Type B pancreatic cell (in vitro differentiated cells): ENCODE results near the gene KLF12. TPM values are rescaled to one million over a fixed set of nuclear protein-coding genes. Genes with fewer than 3 reads are reported as not detected.

Source experiments
- DNase-seq: peaks from one replicate; pipeline ENCODE4 v3.0.0; 2021; ENCODE audit warnings: mixed read lengths; ENCODE audit not compliant: unreplicated experiment; ENCODE audit errors: extremely low spot score
- H3K27ac Mint-ChIP-seq: 2 replicates; pipeline ENCODE4 v1.8.0; 2021; ENCODE audit warnings: mild to moderate bottlenecking, mixed read lengths
- H3K27me3 Mint-ChIP-seq: 2 replicates; pipeline ENCODE4 v1.8.0; 2021; ENCODE audit warnings: mixed read lengths
- H3K36me3 Mint-ChIP-seq: 2 replicates; pipeline ENCODE4 v1.8.0; 2021; ENCODE audit warnings: mixed read lengths
- H3K4me1 Mint-ChIP-seq: one replicate; pipeline ENCODE4 v1.8.0; 2021; ENCODE audit warnings: mixed read lengths; ENCODE audit not compliant: unreplicated experiment
- H3K4me3 Mint-ChIP-seq: 2 replicates; pipeline ENCODE4 v1.8.0; 2021; ENCODE audit warnings: mild to moderate bottlenecking, mixed read lengths
- H3K9me3 Mint-ChIP-seq: 2 replicates; pipeline ENCODE4 v1.8.0; 2021; ENCODE audit warnings: mixed read lengths
- long read RNA-seq: library from polyadenylated mRNA; unstranded; transcript quantifications from one replicate; pipeline ENCODE4 v2.0.0, GENCODE V29; 2020
- total RNA-seq: library from RNA; stranded (reverse); gene quantifications from 2 replicates; pipeline ENCODE4 v1.2.1, GENCODE V29; 2021; ENCODE audit warnings: low replicate concordance
- TF ChIP-seq, protein P1 (sequence below): fragments of 200-600 bp; sonication (generic); conservative IDR thresholded peaks from 2 replicates; pipeline ENCODE4 v1.5.0; 2021; ENCODE audit warnings: antibody characterized with exemption, mild to moderate bottlenecking

Gene KLF12
- 25.4 and 30.2 TPM in 2 replicates for total RNA-seq
- long read RNA-seq, partial matches to known transcripts, result 3 of 17 reads
- long read RNA-seq, other reads (novel, unspliced or antisense), result 14 of 17 reads

DNA sequence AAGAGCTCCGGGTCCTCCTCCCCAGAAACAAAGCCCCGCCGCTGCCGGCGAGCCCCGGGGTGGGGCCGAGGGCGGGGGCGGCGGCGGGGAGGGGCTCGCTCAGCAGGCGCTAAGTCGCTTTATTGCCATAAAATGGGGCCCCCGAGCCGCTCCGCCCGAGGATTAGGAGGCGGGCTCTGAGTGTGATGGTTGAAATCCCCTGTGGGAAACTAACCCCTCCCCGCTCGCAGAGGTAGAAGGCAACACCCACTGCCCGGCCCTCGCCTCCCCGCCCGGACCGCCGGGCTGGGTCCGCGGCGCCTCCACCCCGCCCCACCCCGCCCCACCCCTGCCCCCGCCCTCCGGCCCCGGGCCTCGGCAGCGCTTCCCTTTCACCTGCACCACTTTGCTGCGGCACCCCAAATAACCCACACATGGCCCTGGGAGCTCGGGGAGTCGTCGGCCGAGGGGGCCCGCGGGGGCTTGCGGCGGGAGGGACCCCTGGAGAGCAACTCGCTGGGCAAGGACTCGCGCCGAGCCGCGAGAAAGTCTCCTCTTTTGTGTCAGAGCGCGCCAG lies at the start of gene KLF12:
KLF12 (minus strand) TSS at position 184 of the 556 bp plus-strand sequence.
- Mint-ChIP-seq H3K27ac (peak within 1 kb of the TSS; percentile 98), H3K4me1 (peaks cover 24% of the 10 kb centered on the region), H3K36me3 (no peaks in the 10 kb centered on the region), H3K4me3 (peak within 1 kb of the TSS; percentile 100), H3K9me3 (no peaks in the 10 kb centered on the region), H3K27me3 (peaks cover 3% of the 10 kb centered on the region)
- DNase-seq, result peak; percentile 92
- TF ChIP-seq, protein P1, sequence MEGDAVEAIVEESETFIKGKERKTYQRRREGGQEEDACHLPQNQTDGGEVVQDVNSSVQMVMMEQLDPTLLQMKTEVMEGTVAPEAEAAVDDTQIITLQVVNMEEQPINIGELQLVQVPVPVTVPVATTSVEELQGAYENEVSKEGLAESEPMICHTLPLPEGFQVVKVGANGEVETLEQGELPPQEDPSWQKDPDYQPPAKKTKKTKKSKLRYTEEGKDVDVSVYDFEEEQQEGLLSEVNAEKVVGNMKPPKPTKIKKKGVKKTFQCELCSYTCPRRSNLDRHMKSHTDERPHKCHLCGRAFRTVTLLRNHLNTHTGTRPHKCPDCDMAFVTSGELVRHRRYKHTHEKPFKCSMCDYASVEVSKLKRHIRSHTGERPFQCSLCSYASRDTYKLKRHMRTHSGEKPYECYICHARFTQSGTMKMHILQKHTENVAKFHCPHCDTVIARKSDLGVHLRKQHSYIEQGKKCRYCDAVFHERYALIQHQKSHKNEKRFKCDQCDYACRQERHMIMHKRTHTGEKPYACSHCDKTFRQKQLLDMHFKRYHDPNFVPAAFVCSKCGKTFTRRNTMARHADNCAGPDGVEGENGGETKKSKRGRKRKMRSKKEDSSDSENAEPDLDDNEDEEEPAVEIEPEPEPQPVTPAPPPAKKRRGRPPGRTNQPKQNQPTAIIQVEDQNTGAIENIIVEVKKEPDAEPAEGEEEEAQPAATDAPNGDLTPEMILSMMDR, result no peak

DNA sequence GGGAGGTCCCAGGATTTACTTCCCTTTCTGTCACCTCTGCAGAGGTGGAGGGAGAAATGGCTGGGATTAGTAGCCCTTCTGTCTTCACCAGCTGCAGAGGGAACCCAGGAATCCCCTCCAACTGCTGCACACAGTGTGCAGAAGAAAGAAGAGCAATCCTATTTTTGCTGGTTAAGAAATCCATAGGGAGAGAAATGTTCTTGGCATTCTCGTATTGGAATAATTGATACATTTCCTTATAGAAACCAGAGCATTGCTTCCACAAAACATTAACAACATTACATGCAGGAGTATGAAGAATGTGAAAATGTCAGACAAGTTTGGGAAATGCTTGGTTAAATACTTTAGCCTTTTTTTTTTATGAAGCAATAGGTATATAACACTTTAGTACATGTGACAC lies 48.3 kb upstream of the KLF12 start:
- peaks cover 3% of the 10 kb centered on the region for H3K4me1 Mint-ChIP-seq
- no peak overlapping the region for H3K4me3 Mint-ChIP-seq
- no peak overlapping the region for H3K27ac Mint-ChIP-seq
- DNase-seq, result no peak
- TF ChIP-seq, protein P1, result no peak
- no peaks in the 10 kb centered on the region for H3K27me3 Mint-ChIP-seq
- no peaks in the 10 kb centered on the region for H3K9me3 Mint-ChIP-seq
- H3K36me3 Mint-ChIP-seq, result no peaks in the 10 kb centered on the region

DNA sequence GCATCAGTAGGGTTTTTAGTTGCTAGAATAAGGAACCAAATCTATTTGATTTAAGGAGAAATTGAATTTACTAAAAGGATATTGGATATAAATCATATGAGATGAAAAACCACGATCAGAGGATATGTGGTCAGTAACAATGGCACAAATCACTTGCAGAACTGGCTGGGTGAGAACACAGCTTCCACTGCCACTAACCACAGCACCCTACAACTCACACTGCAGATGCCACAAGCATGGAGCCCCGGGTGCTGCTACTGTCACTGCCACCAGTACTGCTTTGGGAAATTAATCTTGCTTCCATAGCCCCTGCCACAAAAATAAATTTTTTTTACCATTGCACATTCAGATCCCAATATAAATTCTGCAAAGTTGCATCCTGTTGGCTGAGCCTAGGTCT lies 40.6 kb upstream of the KLF12 start:
- Mint-ChIP-seq H3K27me3 (no peaks in the 10 kb centered on the region), H3K36me3 (no peaks in the 10 kb centered on the region), H3K9me3 (no peaks in the 10 kb centered on the region), H3K4me1 (peaks cover 3% of the 10 kb centered on the region), H3K4me3 (no peak overlapping the region), H3K27ac (no peak overlapping the region)
- no peak for DNase-seq
- TF ChIP-seq, protein P1, result no peak

DNA sequence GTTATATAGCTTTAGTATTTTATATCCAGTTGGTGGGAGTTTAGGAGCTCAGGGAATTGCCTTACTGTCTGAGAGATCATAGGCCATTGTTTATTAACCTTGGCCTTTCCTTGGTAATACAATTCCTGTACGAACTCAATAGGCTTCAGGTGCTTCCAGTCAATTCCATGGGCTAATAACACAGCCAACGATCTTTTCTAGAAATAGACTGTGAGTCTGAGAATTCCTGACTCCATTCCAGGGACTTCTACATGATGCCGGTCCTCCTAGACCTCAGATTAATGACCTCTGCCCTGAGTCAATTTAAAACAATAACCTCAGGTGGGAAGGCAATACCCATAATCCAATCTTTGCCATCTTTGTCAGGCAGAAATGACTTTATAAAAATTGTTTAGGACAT lies 39.6 kb upstream of the KLF12 start:
- TF ChIP-seq, protein P1, result no peak
- DNase-seq, result no peak
- no peaks in the 10 kb centered on the region for H3K36me3 Mint-ChIP-seq
- H3K9me3 Mint-ChIP-seq, result no peaks in the 10 kb centered on the region
- no peak overlapping the region for H3K27ac Mint-ChIP-seq
- H3K27me3 Mint-ChIP-seq, result no peaks in the 10 kb centered on the region
- no peaks in the 10 kb centered on the region for H3K4me1 Mint-ChIP-seq
- H3K4me3 Mint-ChIP-seq, result no peak overlapping the region

DNA sequence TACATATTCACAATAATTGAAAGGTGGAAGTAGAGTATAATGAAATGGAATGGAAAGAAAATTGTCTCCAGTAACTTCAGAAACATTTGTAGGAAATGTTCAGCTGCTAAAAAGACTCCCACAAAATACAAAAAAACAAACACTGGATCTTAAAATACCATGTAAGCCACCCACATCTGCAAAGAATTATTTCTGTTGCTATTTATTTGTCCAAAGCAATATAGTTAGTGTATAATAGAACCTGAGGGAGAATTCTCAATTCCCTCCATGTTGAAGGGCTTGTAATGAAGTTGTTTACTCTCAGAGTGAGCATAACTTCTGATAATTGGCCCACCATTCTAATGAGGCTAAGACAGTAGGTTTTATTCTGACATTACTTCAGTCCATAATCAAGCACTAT lies 37.4 kb upstream of the KLF12 start:
- H3K27me3 Mint-ChIP-seq, result no peaks in the 10 kb centered on the region
- TF ChIP-seq, protein P1, result no peak
- H3K36me3 Mint-ChIP-seq, result no peaks in the 10 kb centered on the region
- DNase-seq, result no peak
- H3K9me3 Mint-ChIP-seq, result no peaks in the 10 kb centered on the region
- peaks cover 7% of the 10 kb centered on the region for H3K4me1 Mint-ChIP-seq
- H3K27ac Mint-ChIP-seq, result no peak overlapping the region
- H3K4me3 Mint-ChIP-seq, result no peak overlapping the region
